HG03095 (cell line): Measurements from ENCODE around the gene OR6V1.

Source experiments
- ATAC-seq: cut with Tn5 transposase; IDR thresholded peaks from one replicate; pipeline ENCODE4 v1.9.1; 2021; ENCODE audit warnings: moderate library complexity; ENCODE audit not compliant: unreplicated experiment

The OR6V1 gene

GRCh38 chr7:143052041-143052440 lies at the start of gene OR6V1:
TSS of gene OR6V1 (plus strand) at chr7:143052341. CDS start at chr7:143052341, 0 bp downstream.
- ATAC-seq = no peak

GRCh38 chr7:143002898-143003297 lies 49.2 kb upstream of the OR6V1 start:
- ATAC-seq = no peak

- ATAC-seq = peak; percentile 53
Measured at GRCh38 chr7:143003393-143004051, 48.6 kb upstream of the OR6V1 start.

- no peak for ATAC-seq
Measured at GRCh38 chr7:143005632-143006260, 46.4 kb upstream of the OR6V1 start.

- peak; percentile 91 for ATAC-seq
Measured at GRCh38 chr7:143008007-143008901, 43.9 kb upstream of the OR6V1 start.

GRCh38 chr7:143012001-143012400 lies 40.1 kb upstream of the OR6V1 start:
- ATAC-seq = no peak

GRCh38 chr7:143012409-143012808 lies 39.7 kb upstream of the OR6V1 start:
- no peak for ATAC-seq

GRCh38 chr7:143013473-143013872 lies 38.7 kb upstream of the OR6V1 start:
- ATAC-seq = no peak

GRCh38 chr7:143013893-143014292 lies 38.2 kb upstream of the OR6V1 start:
- no peak for ATAC-seq

- ATAC-seq = peak; percentile 97
Measured at GRCh38 chr7:143015084-143015483, 37.1 kb upstream of the OR6V1 start.

- no peak for ATAC-seq
Measured at GRCh38 chr7:143015926-143016490, 36.1 kb upstream of the OR6V1 start.

GRCh38 chr7:143016996-143017395 lies 35.1 kb upstream of the OR6V1 start:
- ATAC-seq = no peak

- no peak for ATAC-seq
Measured at GRCh38 chr7:143018931-143019330, 33.2 kb upstream of the OR6V1 start.

- no peak for ATAC-seq
Measured at GRCh38 chr7:143023047-143023446, 29.1 kb upstream of the OR6V1 start.

GRCh38 chr7:143025371-143025770 lies 26.8 kb upstream of the OR6V1 start:
- ATAC-seq = no peak

- ATAC-seq = no peak
Measured at GRCh38 chr7:143027032-143027431, 25.1 kb upstream of the OR6V1 start, which contains the start of gene OR9A2. TSS of gene OR9A2 (minus strand) at chr7:143027132. CDS start at chr7:143027132, 0 bp downstream.

GRCh38 chr7:143027683-143028082 lies 24.5 kb upstream of the OR6V1 start:
- ATAC-seq = no peak

GRCh38 chr7:143038635-143039034 lies 13.5 kb upstream of the OR6V1 start:
- ATAC-seq = no peak

- ATAC-seq = no peak
Measured at GRCh38 chr7:143040209-143040715, 11.9 kb upstream of the OR6V1 start.

- no peak for ATAC-seq
Measured at GRCh38 chr7:143041346-143041745, 10.8 kb upstream of the OR6V1 start.

GRCh38 chr7:143042159-143042789 lies 9.9 kb upstream of the OR6V1 start:
- ATAC-seq = no peak
